Astrocyte of the cerebellum (primary cell): Measurements from ENCODE around the gene NPPC.
A peak's percentile ranks its signal among the peaks of the same experiment; 100 is the strongest.

Experiments
- DNase-seq: peaks from one replicate; pipeline ENCODE4 v3.0.0-alpha.2; 2011; ENCODE audit warnings: low read depth
- H3K4me3 ChIP-seq: 2 replicates; pipeline ENCODE4 v1.5.1; 2011; ENCODE audit warnings: mild to moderate bottlenecking, low read depth, low read length, moderate library complexity
- in situ Hi-C: cut with HindIII; loops from 2 replicates; pipeline ENCODE4 v1.10.0; 2017; ENCODE audit warnings: low sequenced_read_pairs
- TF ChIP-seq, protein P1 (sequence below): IDR thresholded peaks from 2 replicates; pipeline ENCODE4 v1.5.1; 2012; ENCODE audit warnings: low read length, low read depth, moderate library complexity, mild to moderate bottlenecking; ENCODE audit errors: missing control alignments

The NPPC gene

GRCh38 chr2:231907765-231908164, 18.4 kb downstream of the NPPC start:
- TF ChIP-seq, protein P1, sequence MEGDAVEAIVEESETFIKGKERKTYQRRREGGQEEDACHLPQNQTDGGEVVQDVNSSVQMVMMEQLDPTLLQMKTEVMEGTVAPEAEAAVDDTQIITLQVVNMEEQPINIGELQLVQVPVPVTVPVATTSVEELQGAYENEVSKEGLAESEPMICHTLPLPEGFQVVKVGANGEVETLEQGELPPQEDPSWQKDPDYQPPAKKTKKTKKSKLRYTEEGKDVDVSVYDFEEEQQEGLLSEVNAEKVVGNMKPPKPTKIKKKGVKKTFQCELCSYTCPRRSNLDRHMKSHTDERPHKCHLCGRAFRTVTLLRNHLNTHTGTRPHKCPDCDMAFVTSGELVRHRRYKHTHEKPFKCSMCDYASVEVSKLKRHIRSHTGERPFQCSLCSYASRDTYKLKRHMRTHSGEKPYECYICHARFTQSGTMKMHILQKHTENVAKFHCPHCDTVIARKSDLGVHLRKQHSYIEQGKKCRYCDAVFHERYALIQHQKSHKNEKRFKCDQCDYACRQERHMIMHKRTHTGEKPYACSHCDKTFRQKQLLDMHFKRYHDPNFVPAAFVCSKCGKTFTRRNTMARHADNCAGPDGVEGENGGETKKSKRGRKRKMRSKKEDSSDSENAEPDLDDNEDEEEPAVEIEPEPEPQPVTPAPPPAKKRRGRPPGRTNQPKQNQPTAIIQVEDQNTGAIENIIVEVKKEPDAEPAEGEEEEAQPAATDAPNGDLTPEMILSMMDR: no peak
- in situ Hi-C loops: no loop called here
- H3K4me3 ChIP-seq: no peak overlapping the region
- no peak for DNase-seq

- in situ Hi-C loops: no loop called here
- DNase-seq: no peak
- TF ChIP-seq, protein P1: no peak
- H3K4me3 ChIP-seq: no peak overlapping the region
These were observed 21.2 kb downstream of the NPPC start for GRCh38 chr2:231905026-231905425.

DNA sequence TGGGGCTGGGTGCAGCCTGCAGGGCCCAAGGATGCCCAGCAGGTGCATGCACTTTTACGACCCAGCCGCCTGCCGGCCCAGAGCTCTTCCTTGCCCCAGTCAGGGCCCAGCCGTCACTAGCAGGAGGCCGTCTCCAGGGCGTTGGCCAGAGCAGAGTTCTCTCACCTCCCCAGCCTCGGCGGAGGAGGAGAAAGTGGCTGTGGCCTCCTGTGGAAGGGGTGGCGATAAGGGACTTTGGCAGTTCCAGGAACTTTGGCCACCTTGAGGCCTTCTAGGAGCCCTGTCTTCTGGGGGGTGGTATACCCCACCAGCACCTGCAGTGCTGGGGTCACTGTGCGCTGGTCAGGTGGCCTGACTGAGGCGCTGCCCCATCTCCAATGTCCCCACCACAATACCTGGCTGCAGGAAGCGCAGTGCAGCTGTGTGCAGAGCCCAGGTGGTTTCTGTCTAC, 22.0 kb downstream of the NPPC start:
- H3K4me3 ChIP-seq: no peak overlapping the region
- no peak for DNase-seq
- in situ Hi-C loops: no loop called here
- TF ChIP-seq, protein P1: no peak

DNA sequence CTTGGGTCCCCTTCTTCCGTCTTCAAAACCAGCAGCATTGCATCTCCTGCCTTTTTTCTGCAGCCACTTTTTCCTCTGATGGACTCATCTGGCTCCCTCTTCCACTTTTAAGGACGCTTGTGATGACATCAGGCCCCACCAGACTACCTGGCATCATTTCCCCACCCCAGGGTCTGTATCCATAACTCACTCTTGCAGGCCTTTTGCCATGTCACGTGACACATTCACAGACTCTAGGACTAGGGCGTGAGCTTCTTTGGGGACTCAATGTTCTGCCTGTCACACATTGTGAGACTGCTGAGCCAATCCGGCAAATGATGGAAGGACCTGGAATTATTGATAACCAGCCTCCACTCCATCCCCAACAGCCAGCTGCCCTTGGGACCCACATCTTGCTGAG, 23.6 kb downstream of the NPPC start:
- in situ Hi-C loops: no loop called here
- TF ChIP-seq, protein P1: no peak
- DNase-seq: no peak
- no peak overlapping the region for H3K4me3 ChIP-seq

GRCh38 chr2:231900972-231901371, 25.2 kb downstream of the NPPC start:
- in situ Hi-C loops: no loop called here
- TF ChIP-seq, protein P1: no peak
- no peak overlapping the region for H3K4me3 ChIP-seq
- no peak for DNase-seq

DNA sequence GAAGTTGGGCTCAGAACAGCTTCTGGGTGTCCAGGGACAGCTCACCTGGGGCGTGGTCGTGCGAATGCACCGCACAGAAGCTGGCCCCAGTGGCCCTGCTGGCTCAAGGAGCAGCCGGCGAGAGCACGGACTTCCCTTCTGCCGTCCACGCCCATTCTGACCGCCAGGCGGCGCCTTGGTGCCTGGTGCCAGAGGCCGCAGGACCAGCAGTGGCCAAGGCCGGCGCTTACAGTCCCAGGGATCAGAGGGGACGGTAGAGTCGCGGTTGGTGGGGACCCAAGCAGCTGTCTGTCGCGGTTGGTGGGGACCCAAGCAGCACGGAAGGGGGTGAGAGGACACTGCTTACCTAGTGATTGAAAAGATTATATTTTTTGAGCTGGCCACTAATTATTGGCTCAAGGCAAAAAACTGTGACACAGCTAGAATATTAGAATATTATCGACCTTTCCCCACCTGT, 25.7 kb downstream of the NPPC start:
- TF ChIP-seq, protein P1: peak; percentile 89
- in situ Hi-C loops: no loop called here
- H3K4me3 ChIP-seq: no peak overlapping the region
- peak; percentile 24 for DNase-seq
